H1 (cell line): ENCODE data around the gene TXNDC11. TPM values are rescaled to one million over a fixed set of nuclear protein-coding genes. Genes with fewer than 3 reads are reported as not detected.

Experiments
- CTCF ChIA-PET: fragments of 300-600 bp; sonication (Branson Sonifier 250); formaldehyde crosslinking; loops from one replicate; lab custom pipeline; 2021; ENCODE audit not compliant: partially characterized antibody; lab: Charles Lee
- POLR2A ChIA-PET: fragments of 300-600 bp; sonication (Branson Sonifier 250); formaldehyde crosslinking; loops from one replicate; lab custom pipeline; 2021; ENCODE audit warnings: inconsistent platforms; ENCODE audit not compliant: partially characterized antibody; lab: Charles Lee
- DNase-seq, 2 experiments: peaks; one replicate each; pipeline versions ENCODE4 v3.0.0 to v3.0.0-alpha.2; 2010 to 2022; ENCODE audit warnings: low spot score in 2 of 2, low read depth in 1 of 2, mixed read lengths in 1 of 2
- FAIRE-seq: peaks from 2 replicates; lab custom pipeline; 2011; peaks lifted over from hg19 to GRCh38; lab: Jason Lieb, UNC
- H2AFZ ChIP-seq: 2 replicates; pipeline ENCODE4 v1.8.1; 2012; ENCODE audit warnings: low read length, inconsistent platforms
- H2AK5ac ChIP-seq: 2 replicates; pipeline ENCODE4 v1.6.1; 2013; ENCODE audit warnings: low read depth, low read length
- H2BK120ac ChIP-seq: replicated peaks from 2 replicates; pipeline ENCODE3; 2013; ENCODE audit warnings: low read depth, low read length, inconsistent platforms
- H2BK12ac ChIP-seq: 2 replicates; pipeline ENCODE4 v1.6.1; 2013; ENCODE audit warnings: low read depth, low read length
- H2BK15ac ChIP-seq: 2 replicates; pipeline ENCODE4 v1.6.1; 2013; ENCODE audit warnings: low read length
- H2BK20ac ChIP-seq: 2 replicates; pipeline ENCODE4 v1.6.1; 2013; ENCODE audit warnings: low read length
- H2BK5ac ChIP-seq: 2 replicates; pipeline ENCODE4 v1.6.1; 2013; ENCODE audit warnings: low read depth, low read length
- H3K14ac ChIP-seq: 2 replicates; pipeline ENCODE4 v1.6.1; 2013; ENCODE audit warnings: inconsistent platforms; ENCODE audit not compliant: insufficient read length
- H3K18ac ChIP-seq: 2 replicates; pipeline ENCODE4 v1.6.1; 2013; ENCODE audit warnings: low read length; ENCODE audit errors: extremely low read depth
- H3K23ac ChIP-seq: 2 replicates; pipeline ENCODE4 v1.6.1; 2013; ENCODE audit warnings: inconsistent platforms; ENCODE audit not compliant: insufficient read length
- H3K23me2 ChIP-seq: 2 replicates; pipeline ENCODE4 v1.6.1; 2013; ENCODE audit warnings: low read depth, low read length
- H3K27ac ChIP-seq: 2 replicates; pipeline ENCODE4 v1.6.1; 2011; ENCODE audit warnings: low read depth, low read length, inconsistent platforms
- H3K27me3 ChIP-seq, 4 experiments: replicated peaks in 1 of 4; 1 replicate in 1 of 4; 2 replicates in 3 of 4; pipeline versions ENCODE4 v1.6.1 to v1.8.1; 2011 to 2013; ENCODE audit warnings: low read length in 3 of 4, mild to moderate bottlenecking in 3 of 4, inconsistent platforms in 2 of 4, mixed read lengths in 2 of 4, moderate library complexity in 1 of 4; ENCODE audit not compliant: control insufficient read depth in 3 of 4, insufficient read depth in 3 of 4; ENCODE audit errors: extremely low read depth in 1 of 4
- H3K36me3 ChIP-seq, 4 experiments: 2 replicates each; pipeline versions ENCODE4 v1.6.1 to v1.8.1; 2011 to 2013; ENCODE audit warnings: mild to moderate bottlenecking in 4 of 4, low read length in 3 of 4, moderate library complexity in 2 of 4, control low read depth in 1 of 4, inconsistent platforms in 1 of 4; ENCODE audit not compliant: insufficient read depth in 4 of 4, control insufficient read depth in 2 of 4
- H3K4ac ChIP-seq: replicated peaks from 2 replicates; pipeline ENCODE3; 2013; ENCODE audit warnings: low read length, low read depth, mixed read lengths, inconsistent platforms; ENCODE audit not compliant: insufficient read length
- H3K4me1 ChIP-seq, 4 experiments: replicated peaks in 1 of 4; 1 replicate in 1 of 4; 2 replicates in 3 of 4; pipeline versions ENCODE4 v1.6.1 to v1.8.1; 2011 to 2013; ENCODE audit warnings: low read length in 3 of 4, inconsistent platforms in 2 of 4, mixed read lengths in 1 of 4; ENCODE audit not compliant: insufficient read depth in 4 of 4, control insufficient read depth in 3 of 4
- H3K4me2 ChIP-seq, 2 experiments: 2 replicates each; pipeline versions ENCODE4 v1.6.1 to v1.8.1; 2011 to 2013; ENCODE audit warnings: low read depth in 2 of 2, low read length in 2 of 2, control low read depth in 1 of 2, inconsistent platforms in 1 of 2, mild to moderate bottlenecking in 1 of 2; ENCODE audit not compliant: insufficient read depth in 1 of 2
- H3K4me3 ChIP-seq, 4 experiments: fragments of 200-600, 300-600 bp in 1 of 4; sonication (generic), shearing (Covaris generic), sonication (Bioruptor Twin) in 1 of 4; 2 replicates each; pipeline versions ENCODE4 v1.5.1 to v1.8.1; 2011 to 2016; ENCODE audit warnings: low read length in 4 of 4, low read depth in 3 of 4, control low read depth in 2 of 4, inconsistent platforms in 2 of 4, mild to moderate bottlenecking in 2 of 4, mixed read lengths in 1 of 4, moderate library complexity in 1 of 4; ENCODE audit not compliant: insufficient read depth in 2 of 4; ENCODE audit errors: extremely low read depth in 1 of 4
- H3K56ac ChIP-seq: replicated peaks from 2 replicates; pipeline ENCODE3; 2013; ENCODE audit warnings: low read depth, mild to moderate bottlenecking, mixed read lengths, low read length, inconsistent platforms; ENCODE audit not compliant: insufficient read length
- H3K79me1 ChIP-seq: 2 replicates; pipeline ENCODE4 v1.6.1; 2013; ENCODE audit warnings: low read depth, low read length, control low read depth
- H3K79me2 ChIP-seq, 2 experiments: 2 replicates each; pipeline versions ENCODE4 v1.6.1 to v1.8.1; 2012 to 2013; ENCODE audit warnings: low read length in 2 of 2, mild to moderate bottlenecking in 2 of 2, inconsistent platforms in 1 of 2; ENCODE audit not compliant: insufficient read depth in 2 of 2, control insufficient read depth in 1 of 2
- H3K9ac ChIP-seq, 4 experiments: replicated peaks in 1 of 4; 1 replicate in 1 of 4; 2 replicates in 3 of 4; pipeline versions ENCODE4 v1.6.1 to v1.8.1; 2011 to 2013; ENCODE audit warnings: low read depth in 3 of 4, low read length in 3 of 4, control low read depth in 2 of 4, mild to moderate bottlenecking in 2 of 4, moderate library complexity in 2 of 4, inconsistent platforms in 1 of 4; ENCODE audit errors: extremely low read depth in 1 of 4
- H3K9me3 ChIP-seq, 2 experiments: 2 replicates each; pipeline versions ENCODE4 v1.6.1 to v1.8.1; 2012 to 2013; ENCODE audit warnings: mild to moderate bottlenecking in 2 of 2, moderate library complexity in 2 of 2, control low read depth in 1 of 2, inconsistent platforms in 1 of 2, low read depth in 1 of 2, low read length in 1 of 2, mixed read lengths in 1 of 2; ENCODE audit not compliant: insufficient read depth in 2 of 2
- H4K20me1 ChIP-seq, 2 experiments: replicated peaks in 1 of 2; 2 replicates each; pipeline versions ENCODE3 to v1.8.1; 2011 to 2013; ENCODE audit warnings: inconsistent platforms in 2 of 2, low read length in 2 of 2, mild to moderate bottlenecking in 1 of 2; ENCODE audit not compliant: insufficient read depth in 2 of 2, control insufficient read depth in 1 of 2
- H4K5ac ChIP-seq: 2 replicates; pipeline ENCODE4 v1.6.1; 2013; ENCODE audit warnings: low read length, low read depth, mixed read lengths, inconsistent platforms; ENCODE audit not compliant: insufficient read length
- H4K8ac ChIP-seq: 2 replicates; pipeline ENCODE4 v1.8.0; 2013; ENCODE audit warnings: mild to moderate bottlenecking, moderate library complexity, low read length, inconsistent platforms; ENCODE audit not compliant: insufficient read depth; ENCODE audit errors: extremely low read depth
- H4K91ac ChIP-seq: replicated peaks from 2 replicates; pipeline ENCODE3; 2013; ENCODE audit warnings: low read length, mixed read lengths, inconsistent platforms; ENCODE audit not compliant: insufficient read length
- MAFK ChIP-seq: IDR thresholded peaks from 2 replicates; pipeline ENCODE4 v1.6.1; 2012; ENCODE audit warnings: low read depth, mild to moderate bottlenecking, improper control_type of control experiment, low read length
- PHF8 ChIP-seq: fragments of 200-600 bp; sonication (generic); conservative IDR thresholded peaks from 2 replicates; pipeline ENCODE4 v1.7.1; 2012; ENCODE audit warnings: low read depth, mild to moderate bottlenecking, inconsistent platforms, low read length, moderate library complexity
- SIX5 ChIP-seq: IDR thresholded peaks from 2 replicates; pipeline ENCODE4 v1.6.1; 2011; ENCODE audit warnings: mild to moderate bottlenecking, low read depth, low read length
- SP4 ChIP-seq: IDR thresholded peaks from 2 replicates; pipeline ENCODE4 v1.6.1; 2012; ENCODE audit warnings: low read length, inconsistent platforms
- polyA plus RNA-seq, 7 experiments: library from polyadenylated mRNA; depleted of rRNA in 3 of 7; stranded (reverse) in 5 of 7; unstranded in 2 of 7; fragments of >200 nt in 5 of 7; fragments of 200-250 nt in 2 of 7; gene quantifications; 1 replicate in 5 of 7; 2 replicates in 1 of 7; 4 replicates in 1 of 7; pipeline versions ENCODE4 v1.2.1 to v1.2.3, GENCODE V29; 2011 to 2013; ENCODE audit warnings: missing spikeins in 2 of 7, mixed read lengths in 2 of 7
- total RNA-seq: library from RNA; stranded (reverse); fragmentation: NEBNext Ultra II Directional; extraction: Animal tissue kit (Norgen Biotek cat#: 25700); gene quantifications from 2 replicates; pipeline ENCODE4 v1.2.1, GENCODE V29; 2021

Gene TXNDC11
- total and polyA plus RNA-seq, 2 of the 8 experiments (the other 6 are each of a cell fraction or from before 2014, with no cell fraction given): 13.5 to 13.8 TPM

- H3K9me3 ChIP-seq: no peaks in the 10 kb centered on the region
- H3K27me3 ChIP-seq: no peaks in the 10 kb centered on the region
- H3K4me2 ChIP-seq: no peak overlapping the region
- H4K8ac ChIP-seq: no peak overlapping the region
- no peak overlapping the region for H2BK12ac ChIP-seq
- peaks cover 0 to 2% of the 10 kb centered on the region in 2 experiments for H4K20me1 ChIP-seq
- H2BK120ac ChIP-seq: no peak overlapping the region
- H3K23ac ChIP-seq: no peak overlapping the region
- no peak for DNase-seq
- H2BK5ac ChIP-seq: no peak overlapping the region
- H3K14ac ChIP-seq: no peak overlapping the region
- H3K23me2 ChIP-seq: no peaks in the 10 kb centered on the region
- ChIA-PET CTCF (interaction anchor here (6.0 kb wide), 1 partner anchor 312 kb away, joined by 47 read pairs; no protein-coding TSS in a partner anchor), POLR2A (no interaction called here)
- H3K4me1 ChIP-seq: no peaks in the 10 kb centered on the region
- no peaks in the 10 kb centered on the region for H3K79me2 ChIP-seq
- no peak for FAIRE-seq
- H3K79me1 ChIP-seq: no peaks in the 10 kb centered on the region
- H4K91ac ChIP-seq: no peak overlapping the region
- H2BK20ac ChIP-seq: no peak overlapping the region
- H3K36me3 ChIP-seq: peaks cover 0 to 14% (median 8%) of the 10 kb centered on the region in 4 experiments; a peak in 4 of 8 replicates
- no peak overlapping the region for H2BK15ac ChIP-seq
- H2AK5ac ChIP-seq: no peak overlapping the region
- no peak overlapping the region for H3K4me3 ChIP-seq
- no peak overlapping the region for H3K9ac ChIP-seq
- H3K56ac ChIP-seq: no peak overlapping the region
- H2AFZ ChIP-seq: no peak overlapping the region
- H3K18ac ChIP-seq: no peak overlapping the region
- H3K4ac ChIP-seq: no peak overlapping the region
- H4K5ac ChIP-seq: no peak overlapping the region
- H3K27ac ChIP-seq: no peak overlapping the region
- TF ChIP-seq SIX5: no peak
- no peak for TF ChIP-seq PHF8
- TF ChIP-seq SP4: no peak
- TF ChIP-seq MAFK: no peak
Measured at GRCh38 chr16:11719171-11719570, 23.5 kb downstream of the TXNDC11 start.
